HG03571 (cell line): ENCODE measurements around the gene MSRB2.
"Not testable (repeated sequence)": the region's sequence is repeated elsewhere in the genome, so short reads cannot be mapped to it uniquely, and the experiment has no call there.

ENCODE experiments used
- ATAC-seq: cut with Tn5 transposase; IDR thresholded peaks from one replicate; pipeline ENCODE4 v1.9.1; 2021; ENCODE audit not compliant: unreplicated experiment

The MSRB2 gene

DNA sequence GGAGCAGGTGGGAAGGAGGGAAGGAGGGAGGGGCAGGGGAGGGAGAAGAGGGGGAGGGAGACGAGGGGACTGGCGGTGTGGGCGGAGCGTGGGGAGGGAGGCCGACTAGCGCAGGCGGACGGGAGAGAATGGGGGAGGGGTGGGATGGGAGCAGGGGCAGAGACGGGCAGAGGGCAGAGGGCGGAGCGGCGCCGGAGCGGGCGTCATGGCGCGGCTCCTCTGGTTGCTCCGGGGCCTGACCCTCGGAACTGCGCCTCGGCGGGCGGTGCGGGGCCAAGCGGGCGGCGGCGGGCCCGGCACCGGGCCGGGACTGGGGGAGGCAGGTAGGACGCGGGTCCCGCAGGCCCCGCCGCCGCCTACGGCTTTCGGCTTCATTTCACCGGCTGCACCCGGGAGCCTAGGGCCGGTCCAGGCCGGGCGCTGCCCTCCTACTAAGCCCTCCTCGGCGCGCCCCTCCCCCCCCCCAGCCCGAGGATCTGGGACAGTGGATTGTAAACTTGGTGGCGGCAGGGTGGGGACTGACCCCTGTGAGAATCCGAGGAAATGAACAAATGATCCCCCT is at the start of gene MSRB2:
TSS of gene MSRB2 (plus strand) at position 176 of the 562 bp plus-strand sequence. CDS start at position 206, 30 bp downstream.
- ATAC-seq = peak; percentile 72

DNA sequence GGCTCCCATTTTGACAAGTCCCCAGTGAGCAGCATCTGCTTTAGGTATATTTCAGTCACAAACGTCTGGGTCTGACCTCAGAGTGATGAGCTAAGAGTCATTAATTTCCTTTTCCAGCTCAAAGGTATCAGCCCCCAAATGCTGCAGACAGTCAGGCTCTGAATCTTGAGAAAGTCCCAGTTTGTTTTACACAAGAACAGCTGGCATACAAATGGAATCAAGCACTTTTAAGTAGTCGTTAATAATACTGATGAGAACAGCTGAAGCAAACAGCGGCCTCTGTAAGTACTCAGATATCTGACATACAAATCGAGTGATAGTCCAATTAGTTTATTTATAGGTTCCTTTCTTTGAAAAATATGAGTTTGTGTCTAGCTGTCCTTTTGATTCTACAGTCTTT is 49.4 kb upstream of the MSRB2 start:
- ATAC-seq = no peak

DNA sequence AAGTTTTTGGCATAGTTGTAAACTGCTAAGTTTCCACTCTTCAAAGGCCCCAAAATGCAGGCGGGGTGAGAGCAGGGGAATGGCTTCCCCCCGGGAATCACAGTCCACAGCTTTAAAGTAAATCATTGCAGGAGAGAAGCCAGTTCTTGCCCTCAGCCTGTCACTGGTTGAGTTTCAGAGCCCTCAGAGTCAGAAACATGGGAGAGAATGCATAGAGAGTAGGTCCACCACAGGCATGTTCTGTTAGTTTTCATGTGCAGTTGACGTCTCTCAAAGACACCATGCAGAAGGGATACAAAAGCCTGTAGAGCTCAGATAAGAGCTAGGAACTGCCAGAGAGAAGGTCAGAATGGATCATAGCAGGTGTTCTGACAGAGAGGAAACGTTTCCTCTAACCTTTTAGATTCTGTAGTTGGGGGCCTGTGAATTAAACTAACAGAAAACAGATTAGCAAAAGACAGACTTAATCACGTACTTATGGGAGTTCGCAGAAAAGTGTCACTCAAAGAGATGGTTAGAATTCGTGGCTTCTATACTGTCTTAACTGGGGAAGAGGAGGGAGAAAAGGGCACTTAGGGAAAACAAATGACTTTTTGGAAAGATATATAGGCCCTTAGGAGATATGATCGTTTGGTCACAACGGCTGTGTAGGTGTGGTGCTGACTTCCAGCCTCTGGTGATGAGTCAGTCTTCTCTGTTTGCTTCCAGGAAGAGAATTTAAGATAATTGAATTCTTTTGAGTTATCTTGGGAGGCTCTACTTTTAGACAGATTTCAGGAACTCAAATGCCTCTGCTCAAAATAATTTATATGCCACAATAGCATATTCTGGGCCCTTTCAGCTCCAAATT is 48.0 kb upstream of the MSRB2 start:
- no peak for ATAC-seq

DNA sequence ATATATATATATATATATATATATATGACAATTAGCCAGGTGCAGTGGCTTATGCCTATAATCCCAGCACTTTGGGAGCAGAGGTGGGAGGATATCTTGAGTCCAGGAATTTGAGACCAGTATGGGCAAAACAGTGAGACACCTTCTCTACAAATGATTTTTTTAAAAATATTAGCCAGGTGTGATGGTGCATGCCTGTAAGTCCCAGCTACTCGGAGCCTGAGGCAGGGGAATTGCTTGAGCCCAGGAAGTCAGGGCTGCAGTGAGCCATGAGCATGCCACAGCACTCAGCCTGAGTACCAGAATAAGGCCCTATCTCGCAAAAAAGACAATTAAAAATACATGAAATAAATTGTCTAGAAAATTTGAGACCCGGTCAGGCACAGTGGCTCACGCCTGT is 47.2 kb upstream of the MSRB2 start:
- no peak for ATAC-seq

DNA sequence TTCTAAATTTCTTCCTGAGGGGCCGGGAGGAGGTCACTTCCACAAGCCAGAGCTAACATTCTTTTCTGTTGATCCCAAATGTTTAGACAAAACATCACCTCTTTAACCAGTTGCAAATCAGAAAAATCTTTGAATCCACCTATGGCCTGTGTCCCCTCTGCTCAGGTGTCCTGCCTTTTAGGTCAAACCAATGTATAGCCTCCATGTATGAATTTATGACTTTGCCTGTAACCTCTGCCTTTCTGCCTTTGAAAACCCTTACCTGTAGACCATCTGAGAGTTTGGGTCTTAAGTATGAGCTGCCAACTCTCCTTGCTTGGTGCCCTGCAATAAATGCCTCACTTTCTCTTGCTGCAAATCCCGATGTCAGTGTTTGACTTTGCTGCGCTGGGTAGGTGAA is 44.1 kb upstream of the MSRB2 start:
- ATAC-seq = no peak

DNA sequence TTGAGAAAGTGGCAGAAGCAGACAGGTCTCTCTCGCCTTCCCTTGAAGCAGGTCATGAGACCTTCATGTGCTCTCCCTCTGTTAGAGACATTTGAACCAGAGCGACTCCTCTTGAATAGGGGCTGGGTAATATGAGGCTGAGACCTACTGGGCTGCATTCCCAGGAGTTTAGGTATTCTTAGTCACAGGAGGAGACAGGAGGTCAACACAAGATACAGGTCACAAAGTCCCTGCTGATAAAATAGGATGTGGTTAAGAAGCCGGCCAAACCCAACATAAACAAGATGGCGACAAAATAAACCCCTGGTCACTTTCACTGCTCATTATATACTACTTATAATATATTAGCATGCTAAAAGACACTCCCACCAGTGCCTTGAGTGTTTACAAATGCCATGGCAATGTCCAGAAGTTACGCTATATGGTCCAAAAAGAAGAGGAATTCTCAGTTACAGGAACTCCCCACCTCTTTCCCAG is 43.5 kb upstream of the MSRB2 start:
- ATAC-seq = no peak

DNA sequence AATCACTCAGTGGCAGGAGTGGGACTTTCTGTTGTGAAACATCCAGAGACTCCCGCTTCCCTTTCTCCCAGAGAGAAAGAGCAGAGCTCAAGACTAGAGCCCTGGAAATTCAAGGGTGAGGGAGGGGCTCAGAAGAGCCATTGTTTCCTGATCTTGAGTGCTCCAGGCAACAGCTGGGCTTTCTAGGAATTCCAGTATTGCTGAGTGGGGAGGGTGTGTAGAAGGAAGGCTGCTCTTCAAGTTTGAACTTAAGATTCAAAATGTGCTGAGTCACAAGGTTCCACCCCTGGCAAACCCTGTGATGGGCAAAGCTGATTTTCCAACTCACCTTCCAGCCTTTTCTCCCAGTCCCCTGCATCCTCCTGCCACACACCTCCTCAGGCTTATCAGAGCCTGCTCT is 42.3 kb upstream of the MSRB2 start:
- ATAC-seq = no peak

DNA sequence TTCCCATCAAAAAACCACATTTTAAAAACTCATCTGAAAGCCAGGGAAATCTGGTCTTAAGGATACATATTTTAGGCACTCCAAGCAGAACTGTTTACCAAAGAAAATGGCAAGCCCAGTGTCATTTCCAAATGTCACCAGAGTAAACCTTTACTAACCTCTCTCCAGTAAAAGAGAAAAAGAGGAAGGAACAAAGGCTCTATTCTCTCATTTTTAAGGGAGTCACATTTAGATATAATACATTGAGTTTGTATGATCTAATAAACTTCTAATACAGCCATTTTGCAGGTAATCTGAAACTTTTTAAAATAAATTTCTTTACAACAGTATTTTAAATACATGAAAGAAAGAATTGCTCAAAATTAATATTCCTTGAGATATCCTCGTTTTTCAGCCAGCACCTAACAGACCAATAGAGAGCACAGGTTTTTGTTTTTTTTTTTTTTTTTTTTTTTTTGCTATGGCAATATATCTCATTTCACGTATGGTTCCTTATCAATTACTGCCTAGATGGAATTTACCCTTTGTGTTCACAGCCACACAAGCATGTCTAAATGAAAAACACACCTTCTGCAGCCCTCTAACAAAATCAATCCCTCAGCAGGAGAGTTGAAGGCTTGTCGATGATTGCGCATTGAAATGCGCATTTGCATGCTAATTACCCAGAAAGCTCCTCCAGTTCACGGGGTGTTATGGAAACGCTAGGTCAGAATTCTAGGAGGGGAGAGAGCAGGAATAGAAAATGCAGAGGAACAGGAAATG is 39.8 kb upstream of the MSRB2 start:
- ATAC-seq = no peak

DNA sequence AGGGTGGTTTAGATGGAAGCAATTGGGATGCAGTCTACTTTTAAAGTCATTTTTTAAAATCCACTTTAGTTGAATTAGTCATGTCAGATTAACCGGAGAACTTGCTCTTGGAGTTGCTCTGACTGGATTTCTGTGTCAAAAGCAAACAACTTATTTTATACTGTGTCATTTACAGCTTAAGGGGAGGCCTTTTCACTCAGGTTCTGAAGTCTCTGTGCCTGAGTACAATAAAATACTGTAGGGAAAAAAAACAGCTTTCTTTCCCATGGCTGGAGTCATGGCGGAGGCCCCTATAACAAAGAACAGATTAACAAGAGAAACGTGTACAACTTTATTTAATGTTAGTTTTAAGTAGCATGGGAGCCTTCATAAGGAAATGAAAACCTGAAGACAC is 39.2 kb upstream of the MSRB2 start:
- ATAC-seq = no peak

DNA sequence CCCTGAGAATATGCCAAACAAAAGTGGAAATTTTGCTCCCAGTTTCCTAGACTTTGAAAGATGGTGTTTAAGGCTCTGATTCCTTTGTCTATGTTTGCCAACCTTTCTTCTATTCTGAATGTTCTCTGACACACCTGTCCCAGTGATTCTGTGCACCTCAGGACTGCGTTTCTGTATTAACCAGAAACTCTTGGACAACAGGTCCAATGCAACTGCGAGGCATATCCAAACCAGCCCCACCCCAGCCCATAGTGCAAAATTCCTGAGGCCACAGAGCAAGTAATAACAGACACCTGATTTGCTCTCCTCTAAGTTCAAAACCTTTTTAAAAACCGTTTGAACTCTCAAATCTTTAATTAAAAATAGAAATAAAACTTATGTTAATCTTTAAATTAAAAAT is 37.0 kb upstream of the MSRB2 start:
- no peak for ATAC-seq

DNA sequence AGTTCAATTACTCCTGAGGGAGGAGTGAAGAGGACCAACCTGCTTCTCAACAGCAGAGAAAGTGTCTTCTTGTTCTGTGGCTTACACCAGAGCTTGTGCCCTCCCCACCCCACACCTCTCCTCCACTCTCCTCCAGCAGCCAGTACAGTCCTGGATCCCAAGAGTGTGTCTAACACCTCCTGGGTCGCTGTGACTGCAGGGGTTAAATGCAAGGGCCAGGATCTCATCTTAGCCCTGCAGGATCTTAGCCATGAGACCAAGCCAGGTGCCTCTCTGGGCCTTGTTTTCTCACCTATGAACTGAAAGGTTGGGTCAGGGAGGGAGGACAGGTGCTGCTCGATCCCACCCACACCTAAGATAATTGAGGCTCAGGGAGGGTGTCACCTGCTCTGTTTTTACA is 34.5 kb upstream of the MSRB2 start:
- no peak for ATAC-seq

DNA sequence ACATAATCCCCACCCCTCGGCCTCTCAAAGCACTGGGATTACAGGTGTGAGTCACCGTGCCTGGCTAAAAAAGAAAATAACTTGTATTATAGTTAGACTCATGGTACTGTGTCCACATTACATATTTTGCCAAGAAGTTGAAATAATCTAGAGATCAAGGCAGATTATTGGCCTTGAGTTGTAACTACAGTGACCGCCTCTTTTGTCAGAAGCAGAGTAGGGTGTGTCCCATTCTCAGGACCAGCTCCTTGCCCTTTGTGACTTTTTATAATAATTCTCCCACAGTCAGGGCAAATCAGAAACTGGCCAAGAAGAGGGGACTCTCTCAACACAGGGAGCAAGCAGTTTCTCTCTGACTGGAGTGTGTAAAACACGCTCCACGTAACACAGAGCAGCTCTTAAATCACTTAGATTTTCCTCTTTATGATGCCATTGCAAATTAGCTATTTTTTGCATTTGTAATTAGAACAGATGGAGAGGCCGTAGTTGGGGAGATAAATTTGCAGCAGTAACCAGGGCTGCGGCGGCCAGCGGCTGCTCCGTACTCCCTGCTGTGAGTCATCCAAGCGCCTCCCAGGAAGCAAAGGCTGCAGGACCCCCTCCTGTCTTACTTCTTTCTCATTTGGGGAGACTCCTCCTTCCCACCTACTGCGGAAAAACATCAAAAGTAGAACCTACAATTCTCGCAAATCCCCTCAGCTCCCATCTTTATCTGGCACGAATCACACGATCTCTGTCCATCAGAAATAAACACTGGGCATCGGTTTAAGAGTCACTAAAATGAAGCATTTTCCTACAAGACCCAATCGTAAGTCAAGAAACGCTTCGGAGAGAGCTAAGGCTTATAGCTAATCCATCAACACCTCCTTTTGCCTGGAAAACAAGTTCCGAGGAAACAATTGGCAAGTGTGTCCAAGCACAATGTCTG is 32.1 kb upstream of the MSRB2 start:
- no peak for ATAC-seq

DNA sequence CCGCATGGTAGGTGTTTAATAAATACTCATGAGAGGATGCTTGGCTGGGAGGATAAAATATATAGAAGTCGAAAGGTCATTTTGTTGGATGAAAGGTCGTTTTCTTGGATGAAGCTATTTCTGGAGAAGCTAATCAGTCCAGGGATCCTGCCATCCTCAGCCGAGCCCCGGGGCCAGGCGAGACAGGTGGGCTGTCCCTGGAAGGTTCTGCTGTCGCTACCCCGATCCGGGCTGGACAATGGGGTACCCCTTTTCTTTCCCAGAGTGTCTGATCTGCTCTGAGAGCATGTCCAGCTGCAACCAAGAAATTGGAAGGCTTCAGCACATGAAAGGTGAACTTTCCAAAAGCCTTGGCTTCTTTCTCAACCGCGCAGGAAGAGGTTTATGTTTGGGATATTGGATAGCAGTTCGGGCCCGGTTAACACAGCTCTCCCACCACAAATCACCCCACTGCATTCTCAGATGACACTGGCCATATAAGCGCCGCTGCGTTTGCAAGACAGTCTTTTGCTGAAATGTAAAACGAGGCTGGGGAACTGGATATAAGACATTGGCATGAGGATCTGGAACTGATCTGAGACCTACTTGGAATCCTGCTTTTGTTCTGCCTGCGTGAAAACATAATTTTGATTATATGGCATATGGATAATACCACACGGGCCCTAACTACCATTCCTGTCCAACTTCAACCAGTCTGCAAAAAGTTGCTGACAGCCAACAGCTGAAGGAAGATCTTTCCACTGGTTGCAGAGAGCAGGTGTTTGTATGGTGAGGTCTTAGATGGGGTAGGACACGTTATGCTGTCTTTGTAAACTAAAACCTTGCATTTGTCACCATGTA is 31.2 kb upstream of the MSRB2 start:
- no peak for ATAC-seq

DNA sequence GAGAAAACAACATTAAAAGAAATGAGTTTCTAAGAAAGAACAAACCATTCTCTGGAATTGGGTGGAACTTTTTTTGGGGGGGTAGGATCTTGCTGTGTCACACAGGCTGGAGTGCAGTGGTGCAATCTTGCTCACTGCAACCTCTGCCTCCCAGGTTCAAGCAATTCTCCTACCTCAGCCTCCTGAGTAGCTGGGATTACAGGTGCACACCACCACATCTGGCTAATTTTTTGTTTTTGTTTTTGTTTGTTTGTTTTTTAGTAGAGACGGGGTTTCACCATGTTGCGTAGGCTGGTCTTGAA is 30.6 kb upstream of the MSRB2 start:
- ATAC-seq = not testable (repeated sequence)

DNA sequence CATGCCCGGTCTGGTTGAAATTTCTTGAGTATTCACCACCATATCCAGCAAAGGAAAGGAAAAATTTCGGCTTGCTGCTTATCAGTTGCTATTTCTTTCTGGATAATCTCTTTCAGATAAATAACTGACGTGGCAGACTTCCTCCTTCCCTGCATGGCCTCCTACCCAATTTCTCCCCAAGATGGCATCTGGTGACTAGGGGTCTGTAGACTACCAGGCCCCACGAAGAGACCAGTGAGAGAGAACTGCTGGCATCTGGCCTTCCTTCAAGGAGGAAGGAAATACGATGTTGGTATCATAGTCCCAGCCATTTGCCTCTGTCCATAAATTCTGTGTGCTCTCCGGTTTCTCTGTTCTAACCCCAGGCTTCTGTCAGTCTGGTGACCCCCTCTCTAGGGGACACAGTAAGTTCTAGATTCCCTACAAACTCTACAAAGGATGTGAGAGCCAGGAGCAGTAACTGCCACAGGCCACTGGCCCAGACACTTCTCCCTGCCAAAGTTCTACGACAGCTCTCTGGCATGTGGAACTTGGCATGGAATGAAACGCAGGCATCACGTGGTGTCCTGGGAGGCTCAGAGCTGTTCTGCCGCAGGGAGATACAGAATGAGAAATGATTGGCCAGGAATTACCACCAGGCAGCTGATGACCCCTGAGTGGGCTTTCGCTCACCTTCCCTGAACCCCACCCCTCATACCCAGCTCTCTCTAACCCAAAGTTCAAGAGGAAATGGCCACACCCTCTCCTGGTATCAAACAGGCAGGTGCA is 30.0 kb upstream of the MSRB2 start:
- ATAC-seq = no peak

DNA sequence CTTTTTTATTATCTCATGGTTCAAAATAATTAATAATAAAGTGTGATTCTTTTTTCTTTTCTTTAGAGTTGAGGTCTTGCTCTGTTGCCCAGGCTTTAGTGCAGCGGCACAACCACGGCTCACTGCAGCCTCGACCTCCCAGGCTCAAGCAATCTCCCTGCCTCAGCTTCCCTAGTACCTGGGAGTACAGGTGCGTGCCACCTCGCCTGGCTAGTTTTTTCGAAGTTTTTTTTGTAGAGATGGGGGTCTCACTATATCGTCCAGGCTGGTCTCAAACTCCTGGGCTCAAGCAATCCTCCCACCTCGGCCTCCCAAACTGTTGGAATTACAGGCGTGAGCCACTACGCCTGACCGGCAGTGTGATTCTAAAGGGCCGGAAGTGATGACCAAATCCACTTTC is 28.0 kb upstream of the MSRB2 start:
- ATAC-seq = no peak

DNA sequence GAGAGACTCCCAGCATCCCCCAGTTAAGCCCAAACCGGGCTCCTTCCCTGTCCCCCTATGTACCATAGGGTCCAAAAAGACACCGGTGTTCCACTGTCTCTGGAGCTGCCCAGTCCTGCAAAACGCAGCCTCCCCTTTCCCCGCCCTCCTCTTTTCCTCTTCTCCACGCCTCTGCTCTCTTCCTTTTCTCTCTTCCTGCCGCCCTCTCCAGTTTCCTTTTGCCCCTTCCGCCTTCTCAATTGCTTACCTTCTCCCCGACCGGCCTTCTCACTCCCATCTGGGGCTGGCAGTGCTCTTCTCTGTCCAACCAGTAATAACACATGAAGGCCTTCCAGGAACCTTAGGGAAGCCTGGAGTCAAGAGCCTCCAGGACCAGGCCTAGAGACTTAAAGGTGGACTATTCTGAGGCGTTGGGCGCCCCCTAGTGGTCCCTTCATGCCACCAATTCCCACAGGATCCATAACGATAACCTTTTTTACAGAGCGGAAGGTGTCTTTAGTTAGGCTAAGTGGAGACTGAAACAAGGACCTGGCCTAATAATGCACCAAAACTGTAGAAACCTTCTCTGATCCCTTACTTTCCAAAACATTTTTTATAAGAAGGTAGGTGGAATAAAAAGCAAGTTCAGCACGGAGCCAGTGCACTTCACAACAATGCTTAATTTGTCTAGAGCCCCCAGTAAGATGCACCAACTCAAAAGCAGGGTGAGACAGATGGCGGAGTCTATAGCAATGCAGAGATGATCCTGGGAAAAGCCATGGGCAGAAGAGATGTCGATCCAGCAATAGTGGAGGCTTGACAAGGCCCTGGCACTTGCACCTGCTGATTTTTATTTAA is 27.2 kb upstream of the MSRB2 start:
- no peak for ATAC-seq

DNA sequence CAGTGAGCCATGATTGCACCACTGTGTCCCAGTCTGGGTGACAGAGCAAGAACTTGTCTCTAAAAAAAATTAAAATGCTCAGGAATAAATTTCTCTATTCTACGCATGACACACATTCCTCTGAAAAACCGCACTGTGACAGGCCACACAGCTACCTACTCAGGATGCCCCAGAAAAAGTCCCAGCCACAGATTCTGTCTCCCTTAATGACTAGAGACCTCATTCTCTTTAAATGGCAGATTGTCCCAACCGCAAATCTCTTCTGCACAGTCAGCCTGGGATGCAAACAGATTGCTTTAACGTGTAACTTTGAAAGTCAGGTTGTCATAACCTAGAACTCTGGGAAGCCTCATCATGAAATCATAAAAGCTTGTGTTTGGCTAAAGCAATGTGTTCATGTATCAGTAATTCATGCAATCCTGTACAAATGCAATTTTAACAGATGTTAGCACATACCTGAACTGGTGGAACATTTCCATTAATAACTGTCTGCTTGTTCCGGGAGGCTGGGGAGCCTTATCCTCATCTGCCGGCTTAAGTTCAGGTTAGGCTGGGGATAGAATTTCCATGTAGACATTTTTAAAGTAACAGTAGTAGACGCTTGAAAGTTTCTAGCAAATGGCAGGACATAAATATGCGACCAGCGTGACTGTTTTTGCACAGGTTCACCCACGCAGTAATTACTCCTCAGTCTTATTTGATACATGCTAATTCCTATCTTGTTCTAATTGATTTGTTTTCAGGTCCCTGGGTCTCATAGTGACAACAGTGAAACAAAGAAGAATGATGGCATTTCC is 26.2 kb upstream of the MSRB2 start:
- ATAC-seq = no peak
